T-helper 1 cell treated with Interleukin-12 subunit alpha and Interleukin-12 subunit beta and Interleukin-4 antibody, amounts not matched to agents 30 μg/mL and 1 μg/mL, for 36 hours (primary cell): Measurements from ENCODE around the gene SLC8A1.

Experiments
- H3K27ac Mint-ChIP-seq: one replicate; pipeline ENCODE4 v1.8.0; 2021; ENCODE audit warnings: mild to moderate bottlenecking, mixed read lengths
- H3K27me3 Mint-ChIP-seq: one replicate; pipeline ENCODE4 v1.8.0; 2021; ENCODE audit warnings: low read depth, mixed read lengths
- H3K36me3 Mint-ChIP-seq: one replicate; pipeline ENCODE4 v1.8.0; 2021; ENCODE audit warnings: low read depth, mixed read lengths
- H3K4me1 Mint-ChIP-seq: one replicate; pipeline ENCODE4 v1.8.0; 2021; ENCODE audit warnings: low read depth, mixed read lengths
- H3K4me3 Mint-ChIP-seq: one replicate; pipeline ENCODE4 v1.8.0; 2021; ENCODE audit warnings: mild to moderate bottlenecking, moderate library complexity, mixed read lengths
- H3K9me3 Mint-ChIP-seq: one replicate; pipeline ENCODE4 v1.8.0; 2021; ENCODE audit warnings: mixed read lengths

Gene SLC8A1

GRCh38 chr2:40298026-40298425 lies 153.9 kb downstream of the SLC8A1 start:
- H3K4me1 Mint-ChIP-seq: no peaks in the 10 kb centered on the region
- H3K4me3 Mint-ChIP-seq: no peak overlapping the region
- no peaks in the 10 kb centered on the region for H3K36me3 Mint-ChIP-seq
- H3K9me3 Mint-ChIP-seq: no peaks in the 10 kb centered on the region
- H3K27ac Mint-ChIP-seq: no peak overlapping the region
- H3K27me3 Mint-ChIP-seq: no peaks in the 10 kb centered on the region

GRCh38 chr2:40292291-40292690 lies 159.6 kb downstream of the SLC8A1 start:
- no peak overlapping the region for H3K27ac Mint-ChIP-seq
- no peak overlapping the region for H3K4me3 Mint-ChIP-seq
- H3K36me3 Mint-ChIP-seq: no peaks in the 10 kb centered on the region
- peaks cover 4% of the 10 kb centered on the region for H3K4me1 Mint-ChIP-seq
- H3K27me3 Mint-ChIP-seq: no peaks in the 10 kb centered on the region
- no peaks in the 10 kb centered on the region for H3K9me3 Mint-ChIP-seq

- Mint-ChIP-seq H3K4me3 (peak overlapping the region; percentile 23), H3K4me1 (peaks cover 4% of the 10 kb centered on the region), H3K9me3 (no peaks in the 10 kb centered on the region), H3K27ac (no peak overlapping the region), H3K36me3 (no peaks in the 10 kb centered on the region), H3K27me3 (no peaks in the 10 kb centered on the region)
Measured at GRCh38 chr2:40289771-40290404, 162.0 kb downstream of the SLC8A1 start.

- no peaks in the 10 kb centered on the region for H3K9me3 Mint-ChIP-seq
- no peaks in the 10 kb centered on the region for H3K36me3 Mint-ChIP-seq
- H3K4me3 Mint-ChIP-seq: no peak overlapping the region
- peaks cover 4% of the 10 kb centered on the region for H3K4me1 Mint-ChIP-seq
- H3K27me3 Mint-ChIP-seq: no peaks in the 10 kb centered on the region
- no peak overlapping the region for H3K27ac Mint-ChIP-seq
Measured at GRCh38 chr2:40287773-40288172, 164.1 kb downstream of the SLC8A1 start.

GRCh38 chr2:40287195-40287594 lies 164.7 kb downstream of the SLC8A1 start:
- no peaks in the 10 kb centered on the region for H3K36me3 Mint-ChIP-seq
- no peaks in the 10 kb centered on the region for H3K9me3 Mint-ChIP-seq
- no peak overlapping the region for H3K27ac Mint-ChIP-seq
- H3K27me3 Mint-ChIP-seq: no peaks in the 10 kb centered on the region
- H3K4me3 Mint-ChIP-seq: no peak overlapping the region
- H3K4me1 Mint-ChIP-seq: peaks cover 4% of the 10 kb centered on the region

- no peaks in the 10 kb centered on the region for H3K27me3 Mint-ChIP-seq
- H3K27ac Mint-ChIP-seq: no peak overlapping the region
- peaks cover 4% of the 10 kb centered on the region for H3K4me1 Mint-ChIP-seq
- H3K9me3 Mint-ChIP-seq: no peaks in the 10 kb centered on the region
- H3K36me3 Mint-ChIP-seq: no peaks in the 10 kb centered on the region
- H3K4me3 Mint-ChIP-seq: no peak overlapping the region
Measured at GRCh38 chr2:40286721-40287120, 165.2 kb downstream of the SLC8A1 start.

- Mint-ChIP-seq H3K27me3 (no peaks in the 10 kb centered on the region), H3K9me3 (no peaks in the 10 kb centered on the region), H3K36me3 (no peaks in the 10 kb centered on the region), H3K27ac (no peak overlapping the region), H3K4me3 (no peak overlapping the region), H3K4me1 (peaks cover 4% of the 10 kb centered on the region)
Measured at GRCh38 chr2:40285391-40285790, 166.5 kb downstream of the SLC8A1 start.

- Mint-ChIP-seq H3K9me3 (no peaks in the 10 kb centered on the region), H3K4me3 (no peak overlapping the region), H3K27me3 (no peaks in the 10 kb centered on the region), H3K36me3 (no peaks in the 10 kb centered on the region), H3K4me1 (no peaks in the 10 kb centered on the region), H3K27ac (no peak overlapping the region)
Measured at GRCh38 chr2:40284797-40285196, 167.1 kb downstream of the SLC8A1 start.

- no peaks in the 10 kb centered on the region for H3K4me1 Mint-ChIP-seq
- no peaks in the 10 kb centered on the region for H3K36me3 Mint-ChIP-seq
- H3K27me3 Mint-ChIP-seq: no peaks in the 10 kb centered on the region
- H3K9me3 Mint-ChIP-seq: no peaks in the 10 kb centered on the region
- H3K4me3 Mint-ChIP-seq: no peak overlapping the region
- H3K27ac Mint-ChIP-seq: no peak overlapping the region
Measured at GRCh38 chr2:40283111-40283909, 168.6 kb downstream of the SLC8A1 start.

GRCh38 chr2:40282428-40282827 lies 169.5 kb downstream of the SLC8A1 start:
- Mint-ChIP-seq H3K36me3 (no peaks in the 10 kb centered on the region), H3K4me3 (no peak overlapping the region), H3K27ac (no peak overlapping the region), H3K4me1 (no peaks in the 10 kb centered on the region), H3K27me3 (no peaks in the 10 kb centered on the region), H3K9me3 (no peaks in the 10 kb centered on the region)

- no peaks in the 10 kb centered on the region for H3K27me3 Mint-ChIP-seq
- H3K4me3 Mint-ChIP-seq: no peak overlapping the region
- H3K36me3 Mint-ChIP-seq: no peaks in the 10 kb centered on the region
- H3K4me1 Mint-ChIP-seq: no peaks in the 10 kb centered on the region
- no peaks in the 10 kb centered on the region for H3K9me3 Mint-ChIP-seq
- H3K27ac Mint-ChIP-seq: no peak overlapping the region
Measured at GRCh38 chr2:40281021-40281940, 170.6 kb downstream of the SLC8A1 start.

GRCh38 chr2:40279482-40279881 lies 172.4 kb downstream of the SLC8A1 start:
- no peaks in the 10 kb centered on the region for H3K27me3 Mint-ChIP-seq
- H3K4me1 Mint-ChIP-seq: no peaks in the 10 kb centered on the region
- no peaks in the 10 kb centered on the region for H3K36me3 Mint-ChIP-seq
- no peak overlapping the region for H3K27ac Mint-ChIP-seq
- H3K4me3 Mint-ChIP-seq: no peak overlapping the region
- no peaks in the 10 kb centered on the region for H3K9me3 Mint-ChIP-seq

GRCh38 chr2:40279001-40279400 lies 172.9 kb downstream of the SLC8A1 start:
- H3K4me1 Mint-ChIP-seq: no peaks in the 10 kb centered on the region
- H3K27me3 Mint-ChIP-seq: no peaks in the 10 kb centered on the region
- no peak overlapping the region for H3K4me3 Mint-ChIP-seq
- H3K36me3 Mint-ChIP-seq: no peaks in the 10 kb centered on the region
- H3K27ac Mint-ChIP-seq: no peak overlapping the region
- H3K9me3 Mint-ChIP-seq: no peaks in the 10 kb centered on the region

- Mint-ChIP-seq H3K36me3 (no peaks in the 10 kb centered on the region), H3K4me1 (no peaks in the 10 kb centered on the region), H3K4me3 (no peak overlapping the region), H3K27ac (no peak overlapping the region), H3K9me3 (no peaks in the 10 kb centered on the region), H3K27me3 (no peaks in the 10 kb centered on the region)
Measured at GRCh38 chr2:40276076-40276475, 175.8 kb downstream of the SLC8A1 start.
